ENCODE results near the gene CNTN4. TPM values are rescaled to one million over a fixed set of nuclear protein-coding genes. Genes with fewer than 3 reads are reported as not detected.

Gene CNTN4
- total RNA-seq, 1 donor from 2014 or later: 11.0 TPM

DNA sequence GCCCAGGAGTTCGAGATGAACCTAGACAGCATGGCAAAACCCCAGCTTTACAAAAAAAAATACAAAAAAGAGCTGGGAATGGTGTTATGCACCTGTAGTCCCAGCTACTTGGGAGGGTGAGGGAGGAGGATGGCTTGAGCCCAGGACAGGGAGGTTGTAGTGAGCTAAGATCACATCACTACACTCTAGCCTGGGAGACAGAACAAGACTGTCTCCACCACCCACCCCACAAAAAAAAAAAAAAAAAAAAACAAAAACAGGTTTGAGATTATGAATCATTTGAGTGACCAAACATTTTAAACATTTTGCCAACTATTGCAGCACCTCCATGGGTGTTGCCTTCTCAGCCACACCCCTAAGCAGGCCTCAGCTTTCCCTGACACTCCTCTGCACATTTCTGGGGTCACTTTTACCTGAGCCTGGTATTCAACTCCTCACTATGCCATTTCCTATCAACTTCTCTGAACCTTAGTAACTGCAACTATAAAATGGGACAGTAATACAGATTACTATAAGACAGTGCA, 969.8 kb downstream of the CNTN4 start:
- Histone ChIP-seq H3K4me1 (ENCODE audit: control insufficient read depth in 3 of 3, insufficient read depth in 3 of 3, low read length in 3 of 3) (no peaks in the 10 kb centered on the region), H3K9ac (ENCODE audit: low read depth in 1 of 3, low read length in 3 of 3) (no peak overlapping the region), H3K9me3 (ENCODE audit: control insufficient read depth in 3 of 3, low read length in 3 of 3) (no peaks in the 10 kb centered on the region), H3K27ac (ENCODE audit: low read depth, low read length) (no peak overlapping the region), H3K27me3 (ENCODE audit: control insufficient read depth in 3 of 3, insufficient read depth in 3 of 3, low read length in 3 of 3) (no peaks in the 10 kb centered on the region), H3K36me3 (ENCODE audit: control insufficient read depth in 3 of 3, insufficient read depth in 3 of 3, low read length in 3 of 3) (no peaks in the 10 kb centered on the region), H3K4me3 (ENCODE audit: low read length in 3 of 3) (no peak overlapping the region)

DNA sequence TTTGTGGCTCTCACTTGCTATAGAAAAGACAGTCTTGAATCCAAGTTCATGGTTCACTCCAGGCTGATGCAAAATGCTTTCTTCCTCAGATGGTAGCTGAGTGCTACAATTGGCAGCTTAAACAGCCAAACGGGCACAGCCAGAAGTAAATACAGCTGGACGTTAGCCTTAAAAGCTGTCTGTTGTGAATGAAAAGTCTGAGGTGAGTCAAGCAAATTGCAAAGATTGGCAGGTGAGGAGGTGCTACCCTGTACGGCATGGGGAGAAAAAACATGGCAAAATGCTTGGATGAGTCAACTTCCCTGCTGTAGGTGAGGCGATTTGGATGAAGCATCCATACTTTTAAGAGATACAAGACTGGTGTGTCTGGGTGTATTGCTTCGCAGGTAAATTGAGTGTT, 971.1 kb downstream of the CNTN4 start:
- H3K27ac ChIP-seq (ENCODE audit: low read depth, low read length): no peak overlapping the region
- no peaks in the 10 kb centered on the region for H3K27me3 ChIP-seq (ENCODE audit: control insufficient read depth in 3 of 3, insufficient read depth in 3 of 3, low read length in 3 of 3)
- no peak overlapping the region for H3K9ac ChIP-seq (ENCODE audit: low read depth in 1 of 3, low read length in 3 of 3)
- H3K36me3 ChIP-seq (ENCODE audit: control insufficient read depth in 3 of 3, insufficient read depth in 3 of 3, low read length in 3 of 3): no peaks in the 10 kb centered on the region
- no peak overlapping the region for H3K4me3 ChIP-seq (ENCODE audit: low read length in 3 of 3)
- no peaks in the 10 kb centered on the region for H3K9me3 ChIP-seq (ENCODE audit: control insufficient read depth in 3 of 3, low read length in 3 of 3)
- no peaks in the 10 kb centered on the region for H3K4me1 ChIP-seq (ENCODE audit: control insufficient read depth in 3 of 3, insufficient read depth in 3 of 3, low read length in 3 of 3)

DNA sequence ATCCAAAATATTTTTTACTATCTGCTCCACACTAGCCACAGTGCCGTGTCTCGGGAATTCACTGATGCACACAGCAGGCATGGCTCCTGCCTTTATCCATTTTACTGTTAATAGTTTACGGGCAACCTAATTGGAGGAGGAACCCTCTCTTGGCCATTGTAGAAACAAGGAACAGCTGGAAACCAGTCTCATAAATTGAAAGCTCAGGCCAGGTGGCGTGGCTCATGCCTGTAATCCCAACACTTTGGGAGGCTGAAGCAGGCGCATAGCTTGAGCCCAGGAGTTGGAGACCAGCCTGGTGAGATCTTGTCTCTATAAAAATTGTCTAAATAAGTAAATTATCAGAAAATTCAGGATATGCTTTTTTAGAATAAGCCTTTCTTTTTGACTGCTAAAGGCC, 972.5 kb downstream of the CNTN4 start:
- Histone ChIP-seq H3K27me3 (ENCODE audit: control insufficient read depth in 3 of 3, insufficient read depth in 3 of 3, low read length in 3 of 3) (no peaks in the 10 kb centered on the region), H3K36me3 (ENCODE audit: control insufficient read depth in 3 of 3, insufficient read depth in 3 of 3, low read length in 3 of 3) (no peaks in the 10 kb centered on the region), H3K27ac (ENCODE audit: low read depth, low read length) (no peak overlapping the region), H3K4me3 (ENCODE audit: low read length in 3 of 3) (no peak overlapping the region), H3K9ac (ENCODE audit: low read depth in 1 of 3, low read length in 3 of 3) (no peak overlapping the region), H3K9me3 (ENCODE audit: control insufficient read depth in 3 of 3, low read length in 3 of 3) (no peaks in the 10 kb centered on the region), H3K4me1 (ENCODE audit: control insufficient read depth in 3 of 3, insufficient read depth in 3 of 3, low read length in 3 of 3) (no peaks in the 10 kb centered on the region)

DNA sequence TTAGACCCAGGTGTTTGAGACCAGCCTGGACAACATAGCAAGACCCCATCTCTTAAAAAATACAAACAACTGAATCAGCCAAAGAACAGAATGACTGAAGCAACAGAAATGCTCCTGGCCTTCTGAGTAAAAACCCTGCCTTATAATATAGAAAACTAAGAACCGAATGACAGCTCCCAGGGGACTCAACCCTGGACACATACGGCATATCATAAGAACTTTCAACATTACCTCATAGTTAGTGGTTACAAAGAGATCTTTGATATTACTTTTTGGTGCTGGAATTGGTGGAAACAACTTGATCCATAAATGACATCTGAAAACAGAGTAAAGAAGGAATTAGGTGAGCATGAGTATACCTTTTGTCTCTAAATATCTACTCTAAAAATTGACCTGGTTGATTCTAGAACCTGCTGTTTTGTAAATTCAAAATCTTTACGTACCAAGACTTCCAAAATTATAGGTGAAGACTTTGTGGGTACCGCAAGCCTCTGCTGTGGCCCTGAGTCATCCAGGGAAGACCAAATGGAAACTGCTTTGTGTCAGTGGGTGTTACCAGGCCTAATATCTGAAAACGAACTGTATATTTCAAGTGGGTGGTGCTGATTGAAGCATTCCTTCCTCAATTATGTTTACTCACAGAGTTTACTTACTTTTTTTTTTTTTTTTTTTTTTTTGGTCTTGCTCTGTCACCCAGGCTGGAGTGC, 976.0 kb downstream of the CNTN4 start:
- H3K9me3 ChIP-seq (ENCODE audit: control insufficient read depth in 3 of 3, low read length in 3 of 3): no peaks in the 10 kb centered on the region
- no peak overlapping the region for H3K4me3 ChIP-seq (ENCODE audit: low read length in 3 of 3)
- H3K9ac ChIP-seq (ENCODE audit: low read depth in 1 of 3, low read length in 3 of 3): no peak overlapping the region
- no peaks in the 10 kb centered on the region for H3K27me3 ChIP-seq (ENCODE audit: control insufficient read depth in 3 of 3, insufficient read depth in 3 of 3, low read length in 3 of 3)
- H3K27ac ChIP-seq (ENCODE audit: low read depth, low read length): no peak overlapping the region
- H3K4me1 ChIP-seq (ENCODE audit: control insufficient read depth in 3 of 3, insufficient read depth in 3 of 3, low read length in 3 of 3): no peaks in the 10 kb centered on the region
- no peaks in the 10 kb centered on the region for H3K36me3 ChIP-seq (ENCODE audit: control insufficient read depth in 3 of 3, insufficient read depth in 3 of 3, low read length in 3 of 3)

DNA sequence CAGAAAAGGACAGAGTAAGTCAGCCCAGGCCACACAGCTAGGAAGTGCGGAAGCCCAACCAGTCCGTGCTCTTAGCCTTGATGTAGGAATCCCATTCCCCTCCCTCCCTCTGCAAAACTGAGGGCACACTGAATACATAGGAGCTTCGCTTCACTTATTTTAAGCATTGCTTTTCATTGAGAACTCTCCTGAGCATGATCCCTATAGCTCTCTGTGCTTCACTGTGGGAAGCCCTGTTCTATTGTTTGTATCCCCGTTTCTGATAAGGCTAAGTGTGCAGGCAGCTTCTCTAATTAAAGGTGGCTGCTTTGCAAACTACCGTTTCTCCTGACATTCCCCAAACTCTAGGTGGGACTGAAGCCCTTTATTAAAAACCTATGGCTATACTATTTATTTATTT, 981.6 kb downstream of the CNTN4 start:
- Histone ChIP-seq H3K27ac (ENCODE audit: low read depth, low read length) (no peak overlapping the region), H3K4me3 (ENCODE audit: low read length in 3 of 3) (no peak overlapping the region), H3K36me3 (ENCODE audit: control insufficient read depth in 3 of 3, insufficient read depth in 3 of 3, low read length in 3 of 3) (no peaks in the 10 kb centered on the region), H3K9ac (ENCODE audit: low read depth in 1 of 3, low read length in 3 of 3) (no peak overlapping the region), H3K4me1 (ENCODE audit: control insufficient read depth in 3 of 3, insufficient read depth in 3 of 3, low read length in 3 of 3) (no peaks in the 10 kb centered on the region), H3K9me3 (ENCODE audit: control insufficient read depth in 3 of 3, low read length in 3 of 3) (no peaks in the 10 kb centered on the region), H3K27me3 (ENCODE audit: control insufficient read depth in 3 of 3, insufficient read depth in 3 of 3, low read length in 3 of 3) (no peaks in the 10 kb centered on the region)

DNA sequence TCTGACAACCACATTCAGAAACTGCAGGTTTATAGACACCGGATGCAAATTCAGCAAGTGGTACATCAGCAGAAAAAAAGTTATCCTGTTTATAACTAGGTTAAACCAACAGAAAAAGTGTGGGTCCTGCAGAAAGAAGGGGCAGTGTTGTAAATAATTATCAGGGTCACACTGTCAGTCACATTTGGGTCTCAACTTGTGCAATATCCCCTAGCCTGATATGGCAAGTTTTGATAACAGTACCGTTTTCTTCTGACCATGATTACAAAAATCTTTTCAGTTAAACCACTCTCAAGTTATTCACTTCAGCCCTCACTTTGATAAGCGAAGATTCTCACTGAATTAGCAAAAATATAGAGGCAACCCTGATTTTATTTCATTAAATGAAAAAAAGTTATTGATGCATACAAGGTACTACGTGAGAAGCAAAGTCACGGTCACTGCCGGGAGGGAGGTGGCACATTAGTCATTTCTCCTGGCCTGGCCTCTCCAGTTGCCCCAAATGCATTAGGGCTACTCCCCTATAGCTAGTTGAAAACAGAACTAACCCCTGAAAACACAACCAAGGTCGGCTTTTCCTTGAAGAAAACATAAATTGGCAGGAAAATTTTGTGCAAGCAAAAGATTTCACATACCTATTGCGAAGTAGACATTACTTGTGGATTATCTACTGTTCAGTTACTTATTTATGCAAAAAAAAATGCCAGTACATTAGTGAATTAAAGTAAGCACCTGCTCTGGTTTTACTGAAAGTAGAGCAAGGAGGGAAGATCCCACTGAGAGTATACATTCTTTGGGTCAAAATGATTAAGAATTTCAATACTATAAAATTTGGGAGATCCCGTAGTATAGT, 982.9 kb downstream of the CNTN4 start:
- H3K4me3 ChIP-seq (ENCODE audit: low read length in 3 of 3): no peak overlapping the region
- H3K27ac ChIP-seq (ENCODE audit: low read depth, low read length): no peak overlapping the region
- no peaks in the 10 kb centered on the region for H3K9me3 ChIP-seq (ENCODE audit: control insufficient read depth in 3 of 3, low read length in 3 of 3)

DNA sequence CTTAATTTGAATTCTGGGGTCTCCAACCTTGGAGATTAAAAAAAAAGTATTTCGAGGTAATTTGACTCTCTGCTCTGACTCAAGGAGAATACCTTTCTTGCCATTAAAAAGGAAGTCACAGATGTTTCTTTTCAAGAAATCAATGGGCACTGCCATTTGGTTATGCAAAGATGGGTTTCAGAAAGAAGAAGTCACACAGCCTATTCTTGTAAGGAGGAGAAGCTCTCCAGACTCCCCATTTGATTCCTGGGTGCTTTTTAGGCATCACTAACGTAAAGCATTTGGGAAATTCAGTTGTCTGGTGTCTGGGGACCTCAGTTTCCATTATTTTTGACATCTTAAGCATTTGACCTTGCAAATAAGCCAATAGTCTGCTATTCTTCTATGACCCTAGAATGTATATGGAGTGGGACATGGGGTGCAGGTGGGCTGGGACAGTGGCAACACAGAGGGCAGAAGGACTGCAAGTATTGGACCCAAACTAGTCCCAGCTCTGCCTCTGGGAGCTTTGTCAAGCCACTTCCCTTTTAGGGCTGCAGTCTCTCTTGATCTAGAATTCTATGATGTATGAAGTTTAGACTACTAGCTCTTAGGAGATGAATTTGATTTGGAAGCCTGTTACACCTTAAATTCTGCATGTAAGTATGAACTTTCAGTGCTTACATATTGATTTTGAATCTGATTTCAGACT, 983.7 kb downstream of the CNTN4 start:
- H3K4me3 ChIP-seq (ENCODE audit: low read length in 3 of 3): no peak overlapping the region
- no peaks in the 10 kb centered on the region for H3K27me3 ChIP-seq (ENCODE audit: control insufficient read depth in 3 of 3, insufficient read depth in 3 of 3, low read length in 3 of 3)
- no peaks in the 10 kb centered on the region for H3K36me3 ChIP-seq (ENCODE audit: control insufficient read depth in 3 of 3, insufficient read depth in 3 of 3, low read length in 3 of 3)
- H3K9me3 ChIP-seq (ENCODE audit: control insufficient read depth in 3 of 3, low read length in 3 of 3): no peaks in the 10 kb centered on the region
- no peaks in the 10 kb centered on the region for H3K4me1 ChIP-seq (ENCODE audit: control insufficient read depth in 3 of 3, insufficient read depth in 3 of 3, low read length in 3 of 3)
- H3K27ac ChIP-seq (ENCODE audit: low read depth, low read length): no peak overlapping the region
- no peak overlapping the region for H3K9ac ChIP-seq (ENCODE audit: low read depth in 1 of 3, low read length in 3 of 3)

More for the DNA sequence above, 982.9 kb downstream of the CNTN4 start:
- H3K27me3 ChIP-seq (ENCODE audit: control insufficient read depth in 3 of 3, insufficient read depth in 3 of 3, low read length in 3 of 3): no peaks in the 10 kb centered on the region
- no peak overlapping the region for H3K9ac ChIP-seq (ENCODE audit: low read depth in 1 of 3, low read length in 3 of 3)
- H3K4me1 ChIP-seq (ENCODE audit: control insufficient read depth in 3 of 3, insufficient read depth in 3 of 3, low read length in 3 of 3): no peaks in the 10 kb centered on the region
- H3K36me3 ChIP-seq (ENCODE audit: control insufficient read depth in 3 of 3, insufficient read depth in 3 of 3, low read length in 3 of 3): no peaks in the 10 kb centered on the region

DNA sequence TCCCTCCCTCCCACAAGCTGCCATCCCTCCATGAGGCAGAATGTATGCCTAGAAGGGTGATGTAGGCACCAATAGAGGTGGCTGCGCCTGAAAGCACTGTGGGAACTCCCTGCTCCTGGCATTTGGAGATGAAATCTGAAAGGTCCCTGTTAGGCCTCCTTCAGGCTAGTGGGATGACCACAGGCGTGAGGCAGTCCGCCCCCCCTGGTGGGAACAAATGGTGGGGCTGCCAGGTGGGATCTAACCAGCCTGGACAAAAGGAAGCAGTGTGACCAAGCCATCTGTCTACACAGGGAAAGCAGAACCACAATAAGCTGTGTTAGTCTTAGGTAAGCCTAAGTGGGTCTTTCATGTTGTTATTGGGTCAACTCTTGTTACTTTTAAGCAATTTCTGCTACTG, 986.2 kb downstream of the CNTN4 start:
- H3K36me3 ChIP-seq (ENCODE audit: control insufficient read depth in 3 of 3, insufficient read depth in 3 of 3, low read length in 3 of 3): no peaks in the 10 kb centered on the region
- H3K4me3 ChIP-seq (ENCODE audit: low read length in 3 of 3): no peak overlapping the region
- H3K4me1 ChIP-seq (ENCODE audit: control insufficient read depth in 3 of 3, insufficient read depth in 3 of 3, low read length in 3 of 3): peaks cover 0 to 3% (median 0%) of the 10 kb centered on the region in 3 donors
- no peak overlapping the region for H3K9ac ChIP-seq (ENCODE audit: low read depth in 1 of 3, low read length in 3 of 3)
- no peak overlapping the region for H3K27ac ChIP-seq (ENCODE audit: low read depth, low read length)
- H3K27me3 ChIP-seq (ENCODE audit: control insufficient read depth in 3 of 3, insufficient read depth in 3 of 3, low read length in 3 of 3): no peaks in the 10 kb centered on the region
- no peaks in the 10 kb centered on the region for H3K9me3 ChIP-seq (ENCODE audit: control insufficient read depth in 3 of 3, low read length in 3 of 3)

DNA sequence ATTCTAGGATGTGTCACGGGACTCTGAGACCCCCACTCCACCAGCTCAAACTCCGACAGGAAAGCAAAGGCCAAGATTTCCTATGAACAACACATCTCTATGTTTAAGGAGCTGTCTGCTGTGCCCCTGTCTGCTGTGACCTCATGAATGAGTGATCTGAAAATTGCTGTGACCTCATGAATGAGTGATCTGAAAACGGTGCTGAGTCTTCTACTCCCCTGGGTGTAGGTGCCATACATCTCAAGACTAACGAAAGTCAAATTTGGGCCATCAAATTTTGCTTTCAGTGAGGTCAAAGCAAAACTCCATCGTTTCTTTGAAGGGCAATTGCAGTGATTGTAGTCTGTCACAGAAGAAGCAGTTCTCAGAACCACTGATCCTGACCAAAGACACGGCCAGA, 987.1 kb downstream of the CNTN4 start:
- Histone ChIP-seq H3K4me3 (ENCODE audit: low read length in 3 of 3) (no peak overlapping the region), H3K4me1 (ENCODE audit: control insufficient read depth in 3 of 3, insufficient read depth in 3 of 3, low read length in 3 of 3) (peaks cover 0 to 3% (median 0%) of the 10 kb centered on the region in 3 donors), H3K27ac (ENCODE audit: low read depth, low read length) (no peak overlapping the region), H3K36me3 (ENCODE audit: control insufficient read depth in 3 of 3, insufficient read depth in 3 of 3, low read length in 3 of 3) (no peaks in the 10 kb centered on the region), H3K9ac (ENCODE audit: low read depth in 1 of 3, low read length in 3 of 3) (no peak overlapping the region), H3K9me3 (ENCODE audit: control insufficient read depth in 3 of 3, low read length in 3 of 3) (no peaks in the 10 kb centered on the region), H3K27me3 (ENCODE audit: control insufficient read depth in 3 of 3, insufficient read depth in 3 of 3, low read length in 3 of 3) (no peaks in the 10 kb centered on the region)

DNA sequence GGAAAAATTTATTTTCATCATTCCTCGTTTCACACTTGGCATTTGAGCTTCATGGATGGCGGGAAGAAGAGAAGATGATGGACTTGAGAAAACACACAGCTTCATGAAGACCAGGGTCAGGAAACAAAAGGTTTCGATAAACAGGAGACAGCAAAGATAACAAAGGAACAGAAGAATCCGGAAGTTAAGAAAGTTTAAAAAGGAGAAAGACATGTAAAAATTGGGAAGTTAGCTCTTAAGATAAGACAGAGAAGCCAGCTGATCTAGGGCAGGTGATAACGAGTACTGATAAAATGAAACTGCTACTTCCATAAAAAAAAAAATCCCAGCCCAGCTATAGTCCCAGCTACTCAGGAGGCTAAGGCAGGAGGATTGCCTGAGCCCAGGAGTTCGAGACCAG, 987.6 kb downstream of the CNTN4 start:
- H3K27me3 ChIP-seq (ENCODE audit: control insufficient read depth in 3 of 3, insufficient read depth in 3 of 3, low read length in 3 of 3): no peaks in the 10 kb centered on the region
- no peak overlapping the region for H3K27ac ChIP-seq (ENCODE audit: low read depth, low read length)

More for the DNA sequence above, 987.6 kb downstream of the CNTN4 start:
- Histone ChIP-seq H3K4me1 (ENCODE audit: control insufficient read depth in 3 of 3, insufficient read depth in 3 of 3, low read length in 3 of 3) (peaks cover 0 to 3% (median 0%) of the 10 kb centered on the region in 3 donors), H3K9ac (ENCODE audit: low read depth in 1 of 3, low read length in 3 of 3) (no peak overlapping the region), H3K4me3 (ENCODE audit: low read length in 3 of 3) (no peak overlapping the region), H3K36me3 (ENCODE audit: control insufficient read depth in 3 of 3, insufficient read depth in 3 of 3, low read length in 3 of 3) (no peaks in the 10 kb centered on the region), H3K9me3 (ENCODE audit: control insufficient read depth in 3 of 3, low read length in 3 of 3) (no peaks in the 10 kb centered on the region)

Data from skeletal muscle tissue (tissue), 4 donors.